Lower leg skin (tissue), 4 donors: ENCODE data around the gene USP7. TPM values are rescaled to one million over a fixed set of nuclear protein-coding genes. Genes with fewer than 3 reads are reported as not detected.
A peak's percentile ranks its signal among the peaks of the same experiment; 100 is the strongest.

ENCODE experiments used
- DNase-seq, 2 donors: peaks; one replicate each; pipeline ENCODE4 v3.0.0-alpha.2; 2019; ENCODE audit warnings: low spot score in 2 of 2
- H3K4me3 ChIP-seq: fragments of 200-600 bp; sonication (generic); 2 replicates; pipeline ENCODE4 v1.5.1; 2017; ENCODE audit warnings: mild to moderate bottlenecking, low read depth; ENCODE audit not compliant: poor library complexity, severe bottlenecking
- CTCF ChIP-seq, 3 donors: fragments of 450-650 bp; IDR thresholded peaks; one replicate each; pipeline ENCODE4 v1.5.1; 2016; ENCODE audit warnings: antibody characterized with exemption in 3 of 3, mild to moderate bottlenecking in 3 of 3, moderate library complexity in 2 of 3
- POLR2A ChIP-seq, 2 donors: fragments of 450-650 bp; IDR thresholded peaks; one replicate each; pipeline ENCODE4 v1.6.1; 2016 to 2017; ENCODE audit warnings: antibody characterized with exemption in 2 of 2, mild to moderate bottlenecking in 1 of 2, moderate library complexity in 1 of 2
- WGBS, 2 donors: methylation state at CpG; one replicate each; pipeline ENCODE4 v1.1.5; 2018; 5-methylcytosine and 5-hydroxymethylcytosine counted together
- intact Hi-C: fragments of 100-400 bp; cut with DNase I; formaldehyde crosslinking; loops from one replicate; pipeline ENCODE4 v1.15.0; 2023; ENCODE audit warnings: low total_unique reads
- total RNA-seq, 4 donors: library from RNA; depleted of rRNA; stranded (reverse); fragments of >200 nt; gene quantifications; one replicate each; pipeline ENCODE4 v1.1.0, GENCODE V29; 2016

Gene USP7
- total RNA-seq, result 100 to 1,000 TPM in 1 of 4 donors, 10 to 100 TPM in 3; 80.3 to 105 (median 91.8) TPM

- intact Hi-C loops, result no loop called here
- peak within 1 kb of the TSS; percentile 55 for H3K4me3 ChIP-seq
- peak; percentile 86 to 98 for DNase-seq
- 0 to 3% methylated on average over 19 to 40 of the region's 79 CpGs for WGBS, 2 donors
- TF ChIP-seq CTCF (IDR thresholded peaks at IDR 0.05) (no peak), POLR2A (IDR thresholded peaks at IDR 0.05) (no peak)
Observed at GRCh38 chr16:8963821-8964441, at the start of gene USP7. Gene USP7, minus strand, starts transcription at chr16:8963906. Its CDS starts 621 bp downstream, at chr16:8963285.

DNA sequence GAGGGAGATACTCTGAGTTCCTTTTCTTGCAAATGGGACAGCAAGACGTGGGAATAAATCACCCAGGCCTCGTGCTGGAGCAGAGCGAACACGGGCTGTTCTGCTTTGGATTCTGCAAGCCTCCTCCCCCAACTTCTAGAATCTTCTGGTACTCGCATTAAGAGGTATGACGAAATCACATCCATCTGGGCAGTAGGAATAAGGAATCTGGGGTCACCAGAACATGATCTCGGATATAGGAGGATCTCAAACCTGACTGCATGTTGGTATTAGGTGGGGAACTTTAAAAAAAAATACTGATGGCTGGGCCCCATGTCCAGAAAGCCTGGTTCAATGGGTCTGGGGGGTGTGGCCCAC lies 49.8 kb upstream of the USP7 start:
- intact Hi-C loops, result no loop called here

DNA sequence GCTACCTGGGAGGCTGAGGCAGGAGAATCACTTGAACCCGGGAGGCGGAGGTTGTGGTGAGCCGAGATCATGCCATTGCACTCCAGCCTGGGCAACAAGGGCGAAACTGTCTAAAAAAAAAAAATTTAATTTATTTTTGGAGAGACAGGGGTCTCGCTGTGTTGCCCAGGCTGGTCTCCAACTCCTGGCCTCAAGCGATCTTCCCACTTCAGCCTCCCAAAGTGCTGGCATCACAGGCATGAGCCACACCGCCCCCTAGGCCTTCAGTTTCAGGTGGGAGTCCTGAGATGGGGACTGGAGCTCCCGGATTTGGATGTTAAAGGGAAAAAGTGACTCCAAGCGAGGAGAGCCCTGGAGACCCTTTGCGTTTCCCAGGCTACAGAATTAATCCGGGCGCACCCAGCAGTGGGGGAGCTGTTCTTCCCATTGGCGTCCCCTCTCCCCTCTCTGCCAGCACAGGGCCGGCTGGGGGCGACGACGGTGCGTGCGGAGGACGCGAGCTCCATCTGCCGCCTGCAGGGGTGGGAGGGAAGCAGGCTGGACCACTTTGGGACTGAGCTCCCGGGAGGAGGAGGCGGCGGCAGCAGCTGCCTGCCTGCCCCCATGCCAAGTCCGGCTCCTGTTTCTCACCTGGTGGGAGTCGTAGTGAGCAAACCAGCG lies 49.3 kb upstream of the USP7 start:
- 24 to 48% methylated on average over 15 to 28 of the region's 28 CpGs for WGBS, 2 donors

More for the DNA sequence above, 49.8 kb upstream of the USP7 start:
- TF ChIP-seq CTCF (IDR thresholded peaks at IDR 0.05), result no peak
- no peak for TF ChIP-seq POLR2A (IDR thresholded peaks at IDR 0.05)
- WGBS, 2 donors, result 45 to 56% methylated on average over 7 of the region's 7 CpGs
- no peak for DNase-seq
- H3K4me3 ChIP-seq, result no peak overlapping the region

DNA sequence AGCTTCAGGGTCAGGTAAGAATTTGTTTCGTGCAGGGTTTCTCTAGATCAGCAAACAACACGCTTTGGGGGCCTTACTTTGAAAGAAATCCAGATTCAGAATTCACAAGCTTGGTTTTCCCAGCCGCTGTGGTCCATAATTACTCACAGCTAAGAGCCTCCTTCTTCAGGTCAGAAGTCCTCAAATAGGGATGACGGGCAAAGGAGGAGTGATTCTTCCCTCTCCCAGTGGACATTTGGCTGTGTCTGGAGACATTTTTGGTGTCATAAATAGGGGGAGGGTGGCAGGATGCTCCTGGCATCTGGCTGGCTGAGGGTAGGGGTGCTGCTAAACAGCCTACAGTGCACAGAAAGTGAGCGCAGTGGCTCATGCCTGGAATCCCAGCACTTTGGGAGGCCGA lies 48.6 kb upstream of the USP7 start:
- WGBS, 2 donors, result 80 to 85% methylated on average over 6 of the region's 6 CpGs
- TF ChIP-seq POLR2A (IDR thresholded peaks at IDR 0.05), result no peak
- no peak for TF ChIP-seq CTCF (IDR thresholded peaks at IDR 0.05)
- H3K4me3 ChIP-seq, result no peak overlapping the region
- DNase-seq, result no peak
- intact Hi-C loops, result no loop called here

More for the DNA sequence above, 49.3 kb upstream of the USP7 start:
- intact Hi-C loops, result no loop called here
- TF ChIP-seq CTCF (IDR thresholded peaks at IDR 0.05) (no peak), POLR2A (IDR thresholded peaks at IDR 0.05) (no peak)
- H3K4me3 ChIP-seq, result no peak overlapping the region
- no peak for DNase-seq

DNA sequence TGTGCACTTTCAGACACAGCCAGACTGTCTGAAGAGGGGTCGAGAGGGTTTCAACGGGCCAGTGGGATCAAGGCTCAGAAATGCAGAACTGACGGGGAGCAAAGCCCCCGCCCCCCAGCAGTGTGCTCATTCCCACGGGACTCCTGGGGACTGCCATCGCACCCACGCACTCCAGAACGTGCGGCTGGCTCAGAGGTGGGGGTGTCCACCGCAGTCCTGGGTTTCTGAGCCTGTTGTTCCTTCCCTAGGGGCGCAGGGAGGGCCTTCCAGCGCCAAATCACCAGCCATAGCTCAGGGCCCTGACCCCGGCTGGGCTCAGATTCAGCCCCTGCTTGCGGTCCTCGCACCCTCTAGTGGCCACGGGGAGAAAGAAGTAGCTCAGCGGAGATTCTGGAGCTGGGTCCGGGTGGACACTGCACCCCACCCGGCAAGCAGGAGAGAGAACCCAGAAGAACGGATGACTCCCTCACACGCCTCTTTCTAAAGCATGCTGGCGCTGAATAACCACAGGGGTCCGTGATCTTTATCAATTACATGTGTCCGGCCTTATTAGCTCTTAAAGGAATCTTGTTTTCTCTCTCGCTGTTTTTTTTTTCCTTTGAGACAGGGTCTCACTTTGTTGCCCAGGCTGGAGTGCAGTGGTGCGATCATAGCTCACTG lies 45.0 kb upstream of the USP7 start:
- intact Hi-C loops, result no loop called here
- DNase-seq, result peak; percentile 44 to 94
- H3K4me3 ChIP-seq, result no peak overlapping the region
- TF ChIP-seq POLR2A (IDR thresholded peaks at IDR 0.05), result no peak
- TF ChIP-seq CTCF (IDR thresholded peaks at IDR 0.05), result peak in 1 of 3 donors; percentile 68
- 12% methylated on average over 15 to 20 of the region's 26 CpGs for WGBS, 2 donors
